ENCODE data around the gene PTBP3.

GRCh38 chr9:112325600-112325999 lies 7.8 kb downstream of the PTBP3 start:
- TF ChIP-seq, protein P1, sequence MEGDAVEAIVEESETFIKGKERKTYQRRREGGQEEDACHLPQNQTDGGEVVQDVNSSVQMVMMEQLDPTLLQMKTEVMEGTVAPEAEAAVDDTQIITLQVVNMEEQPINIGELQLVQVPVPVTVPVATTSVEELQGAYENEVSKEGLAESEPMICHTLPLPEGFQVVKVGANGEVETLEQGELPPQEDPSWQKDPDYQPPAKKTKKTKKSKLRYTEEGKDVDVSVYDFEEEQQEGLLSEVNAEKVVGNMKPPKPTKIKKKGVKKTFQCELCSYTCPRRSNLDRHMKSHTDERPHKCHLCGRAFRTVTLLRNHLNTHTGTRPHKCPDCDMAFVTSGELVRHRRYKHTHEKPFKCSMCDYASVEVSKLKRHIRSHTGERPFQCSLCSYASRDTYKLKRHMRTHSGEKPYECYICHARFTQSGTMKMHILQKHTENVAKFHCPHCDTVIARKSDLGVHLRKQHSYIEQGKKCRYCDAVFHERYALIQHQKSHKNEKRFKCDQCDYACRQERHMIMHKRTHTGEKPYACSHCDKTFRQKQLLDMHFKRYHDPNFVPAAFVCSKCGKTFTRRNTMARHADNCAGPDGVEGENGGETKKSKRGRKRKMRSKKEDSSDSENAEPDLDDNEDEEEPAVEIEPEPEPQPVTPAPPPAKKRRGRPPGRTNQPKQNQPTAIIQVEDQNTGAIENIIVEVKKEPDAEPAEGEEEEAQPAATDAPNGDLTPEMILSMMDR (IDR thresholded peaks at IDR 0.05), result no peak
- TF ChIP-seq POLR2A (IDR thresholded peaks at IDR 0.05; ENCODE audit: low read length), result no peak
- no peak for TF ChIP-seq ELK1 (IDR thresholded peaks at IDR 0.05; ENCODE audit: low read depth, low read length)
- TF ChIP-seq ZNF302 (CRISPR knock-in tag; IDR thresholded peaks at IDR 0.05), result no peak
- TF ChIP-seq ZC3H11A (IDR thresholded peaks at IDR 0.05), result no peak
- TF ChIP-seq ZFP36 (IDR thresholded peaks at IDR 0.05; ENCODE audit: borderline replicate concordance, partially characterized antibody), result no peak
- TF ChIP-seq NR3C1 (IDR thresholded peaks at IDR 0.05), result no peak
- TF ChIP-seq, protein P2, sequence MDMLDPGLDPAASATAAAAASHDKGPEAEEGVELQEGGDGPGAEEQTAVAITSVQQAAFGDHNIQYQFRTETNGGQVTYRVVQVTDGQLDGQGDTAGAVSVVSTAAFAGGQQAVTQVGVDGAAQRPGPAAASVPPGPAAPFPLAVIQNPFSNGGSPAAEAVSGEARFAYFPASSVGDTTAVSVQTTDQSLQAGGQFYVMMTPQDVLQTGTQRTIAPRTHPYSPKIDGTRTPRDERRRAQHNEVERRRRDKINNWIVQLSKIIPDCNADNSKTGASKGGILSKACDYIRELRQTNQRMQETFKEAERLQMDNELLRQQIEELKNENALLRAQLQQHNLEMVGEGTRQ (IDR thresholded peaks at IDR 0.05), result no peak
- TF ChIP-seq CEBPB (IDR thresholded peaks at IDR 0.05), result no peak
- no peak for TF ChIP-seq POLR2AphosphoS2 (conservative IDR thresholded peaks at IDR 0.05; ENCODE audit: low read length)
- no peak for TF ChIP-seq RFX5 (IDR thresholded peaks at IDR 0.05)
- TF ChIP-seq EP300 (IDR thresholded peaks at IDR 0.05), result no peak
- TF ChIP-seq, protein P3, sequence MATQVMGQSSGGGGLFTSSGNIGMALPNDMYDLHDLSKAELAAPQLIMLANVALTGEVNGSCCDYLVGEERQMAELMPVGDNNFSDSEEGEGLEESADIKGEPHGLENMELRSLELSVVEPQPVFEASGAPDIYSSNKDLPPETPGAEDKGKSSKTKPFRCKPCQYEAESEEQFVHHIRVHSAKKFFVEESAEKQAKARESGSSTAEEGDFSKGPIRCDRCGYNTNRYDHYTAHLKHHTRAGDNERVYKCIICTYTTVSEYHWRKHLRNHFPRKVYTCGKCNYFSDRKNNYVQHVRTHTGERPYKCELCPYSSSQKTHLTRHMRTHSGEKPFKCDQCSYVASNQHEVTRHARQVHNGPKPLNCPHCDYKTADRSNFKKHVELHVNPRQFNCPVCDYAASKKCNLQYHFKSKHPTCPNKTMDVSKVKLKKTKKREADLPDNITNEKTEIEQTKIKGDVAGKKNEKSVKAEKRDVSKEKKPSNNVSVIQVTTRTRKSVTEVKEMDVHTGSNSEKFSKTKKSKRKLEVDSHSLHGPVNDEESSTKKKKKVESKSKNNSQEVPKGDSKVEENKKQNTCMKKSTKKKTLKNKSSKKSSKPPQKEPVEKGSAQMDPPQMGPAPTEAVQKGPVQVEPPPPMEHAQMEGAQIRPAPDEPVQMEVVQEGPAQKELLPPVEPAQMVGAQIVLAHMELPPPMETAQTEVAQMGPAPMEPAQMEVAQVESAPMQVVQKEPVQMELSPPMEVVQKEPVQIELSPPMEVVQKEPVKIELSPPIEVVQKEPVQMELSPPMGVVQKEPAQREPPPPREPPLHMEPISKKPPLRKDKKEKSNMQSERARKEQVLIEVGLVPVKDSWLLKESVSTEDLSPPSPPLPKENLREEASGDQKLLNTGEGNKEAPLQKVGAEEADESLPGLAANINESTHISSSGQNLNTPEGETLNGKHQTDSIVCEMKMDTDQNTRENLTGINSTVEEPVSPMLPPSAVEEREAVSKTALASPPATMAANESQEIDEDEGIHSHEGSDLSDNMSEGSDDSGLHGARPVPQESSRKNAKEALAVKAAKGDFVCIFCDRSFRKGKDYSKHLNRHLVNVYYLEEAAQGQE (IDR thresholded peaks at IDR 0.05), result no peak

Data from A549 (cell line).